HG03280 (cell line): ENCODE results near the gene MAB21L4.

ENCODE experiments used
- ATAC-seq: cut with Tn5 transposase; IDR thresholded peaks from one replicate; pipeline ENCODE4 v1.9.1; 2021; ENCODE audit warnings: mild to moderate bottlenecking, moderate library complexity; ENCODE audit not compliant: unreplicated experiment

MAB21L4 gene

DNA sequence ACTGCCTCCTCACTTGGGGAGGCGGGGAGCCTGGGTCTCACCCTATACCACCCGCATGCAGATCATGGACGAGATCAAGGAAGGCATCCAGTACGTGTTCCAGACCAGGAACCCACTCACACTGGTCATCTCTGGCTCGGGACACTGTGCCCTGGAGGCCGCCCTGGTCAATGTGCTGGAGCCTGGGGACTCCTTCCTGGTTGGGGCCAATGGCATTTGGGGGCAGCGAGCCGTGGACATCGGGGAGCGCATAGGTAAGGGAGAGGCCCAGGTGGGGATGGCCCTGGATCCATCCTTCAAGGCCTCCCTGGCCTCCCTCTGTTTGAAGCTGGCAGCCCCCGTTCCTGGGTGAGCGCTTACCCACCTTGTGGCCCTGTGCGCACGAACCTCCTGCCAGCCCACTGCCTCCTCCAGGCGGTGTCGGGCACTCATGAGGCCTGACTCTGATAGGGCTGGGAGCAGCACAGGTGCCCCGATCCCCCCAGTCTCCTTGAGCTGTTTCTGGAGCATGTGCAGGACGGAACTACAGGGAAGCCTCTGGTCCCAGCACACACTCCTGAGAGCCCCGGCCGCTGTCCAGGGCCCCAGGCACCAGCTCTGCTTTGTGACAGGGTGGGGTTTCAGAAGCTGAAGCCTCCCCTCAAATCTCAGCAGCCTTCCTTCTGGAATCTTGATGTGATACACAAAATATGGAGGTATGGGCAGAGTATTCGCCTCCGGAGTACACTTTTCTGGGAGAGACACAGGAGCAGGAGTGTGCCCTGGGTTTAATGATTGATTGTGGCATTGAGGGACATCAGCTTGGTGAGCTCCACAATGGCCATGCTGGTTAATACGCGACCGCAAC is 26.6 kb downstream of the MAB21L4 start:
- no peak for ATAC-seq

DNA sequence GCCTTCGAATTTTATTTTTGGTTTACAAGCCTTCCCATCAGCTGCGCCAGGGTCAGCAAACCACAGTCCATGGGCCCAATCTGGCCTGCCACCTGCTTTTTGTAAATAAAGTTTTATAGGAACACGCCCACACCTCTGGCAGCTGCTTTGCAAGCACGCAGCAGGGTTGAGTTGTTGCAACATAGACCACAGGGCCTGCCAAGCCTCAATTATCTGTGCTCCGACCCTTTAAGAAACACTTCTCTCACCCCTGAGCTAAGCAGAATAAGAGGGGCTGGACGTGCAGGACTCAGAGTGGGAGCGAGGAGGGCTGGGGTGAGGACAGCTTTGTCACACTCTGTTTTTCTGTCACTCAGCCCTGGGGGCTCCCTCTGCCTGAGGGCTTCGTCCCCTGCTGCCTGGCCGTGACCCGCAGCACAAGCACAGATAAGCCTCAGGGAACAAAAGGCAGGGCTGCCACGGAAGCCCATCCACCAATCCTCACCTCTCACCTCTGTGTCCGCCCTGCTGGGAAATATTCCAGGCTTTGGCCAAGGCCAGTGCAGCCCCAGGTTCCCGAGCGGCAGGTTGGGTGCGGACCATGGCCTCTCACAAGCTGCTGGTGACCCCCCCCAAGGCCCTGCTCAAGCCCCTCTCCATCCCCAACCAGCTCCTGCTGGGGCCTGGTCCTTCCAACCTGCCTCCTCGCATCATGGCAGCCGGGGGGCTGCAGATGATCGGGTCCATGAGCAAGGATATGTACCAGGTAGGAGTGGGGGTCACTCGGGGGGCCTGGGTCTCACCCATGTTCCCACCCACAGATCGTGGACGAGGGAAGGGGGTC is 27.5 kb downstream of the MAB21L4 start, which contains the start of gene AGXT:
Gene AGXT (plus strand): TSS at position 539 of the 823 bp plus-strand sequence. CDS start 42 bp downstream, at position 581.
- no peak for ATAC-seq

GRCh38 chr2:240865391-240865790 is 30.6 kb downstream of the MAB21L4 start:
- no peak for ATAC-seq

DNA sequence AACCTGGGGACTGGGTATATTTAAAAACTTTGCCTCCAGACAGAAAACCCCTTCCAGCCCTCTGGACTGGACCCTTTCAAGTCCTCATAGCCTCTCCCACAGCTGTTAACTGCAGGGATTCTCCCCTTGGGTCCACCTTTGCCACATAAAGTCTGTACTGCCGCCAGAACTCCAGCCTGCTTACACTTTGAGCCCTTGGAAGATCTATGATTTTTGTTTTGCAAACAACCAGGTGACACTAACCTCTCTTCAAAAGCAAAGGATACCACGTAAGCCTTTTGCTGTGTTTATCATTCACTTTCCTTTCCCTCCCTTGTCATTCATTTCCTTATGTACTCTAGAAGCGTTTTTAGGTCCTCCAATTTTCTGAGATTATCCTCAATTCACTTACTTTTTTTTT is 31.5 kb downstream of the MAB21L4 start:
- no peak for ATAC-seq

GRCh38 chr2:240861547-240861946 is 34.4 kb downstream of the MAB21L4 start:
- ATAC-seq, result no peak

DNA sequence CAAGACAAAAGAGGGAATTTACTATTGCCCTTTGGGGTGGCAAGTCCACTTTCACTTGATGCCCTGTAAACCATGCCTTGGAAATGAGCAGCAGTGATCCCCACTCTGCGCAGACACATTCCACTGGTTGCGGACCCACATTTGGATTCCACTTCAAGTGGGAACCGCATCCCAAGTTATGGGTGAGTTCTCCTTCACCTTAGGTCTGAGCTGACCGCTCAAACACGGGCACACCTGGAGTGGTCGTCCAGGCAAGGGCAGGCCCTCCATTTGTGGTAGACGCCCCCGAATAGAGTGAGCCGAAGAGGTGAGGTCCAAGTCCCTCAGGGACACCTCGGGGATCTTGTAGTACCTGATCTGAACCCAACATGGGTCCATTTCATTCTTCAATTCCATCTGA is 37.1 kb downstream of the MAB21L4 start:
- ATAC-seq, result no peak

DNA sequence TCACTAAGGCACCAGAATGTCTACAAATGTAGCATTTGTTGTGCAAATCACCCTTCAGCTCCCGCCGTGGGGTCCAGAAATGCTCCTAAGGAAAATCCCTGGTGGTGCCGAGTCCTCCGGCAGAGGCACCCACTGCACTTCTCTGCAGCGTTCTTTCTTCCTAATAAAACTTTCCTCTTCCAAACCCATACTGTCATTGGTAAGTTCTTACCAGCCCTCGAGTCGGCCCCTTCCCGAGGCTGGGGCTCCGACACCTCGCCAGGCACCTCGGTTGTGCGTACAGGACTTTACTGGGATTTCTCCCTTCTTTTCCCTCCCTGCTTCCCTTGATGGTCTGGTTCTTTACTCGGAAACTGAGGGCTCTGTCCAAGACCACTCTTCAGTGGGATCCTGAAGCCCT is 37.6 kb downstream of the MAB21L4 start:
- ATAC-seq, result no peak

DNA sequence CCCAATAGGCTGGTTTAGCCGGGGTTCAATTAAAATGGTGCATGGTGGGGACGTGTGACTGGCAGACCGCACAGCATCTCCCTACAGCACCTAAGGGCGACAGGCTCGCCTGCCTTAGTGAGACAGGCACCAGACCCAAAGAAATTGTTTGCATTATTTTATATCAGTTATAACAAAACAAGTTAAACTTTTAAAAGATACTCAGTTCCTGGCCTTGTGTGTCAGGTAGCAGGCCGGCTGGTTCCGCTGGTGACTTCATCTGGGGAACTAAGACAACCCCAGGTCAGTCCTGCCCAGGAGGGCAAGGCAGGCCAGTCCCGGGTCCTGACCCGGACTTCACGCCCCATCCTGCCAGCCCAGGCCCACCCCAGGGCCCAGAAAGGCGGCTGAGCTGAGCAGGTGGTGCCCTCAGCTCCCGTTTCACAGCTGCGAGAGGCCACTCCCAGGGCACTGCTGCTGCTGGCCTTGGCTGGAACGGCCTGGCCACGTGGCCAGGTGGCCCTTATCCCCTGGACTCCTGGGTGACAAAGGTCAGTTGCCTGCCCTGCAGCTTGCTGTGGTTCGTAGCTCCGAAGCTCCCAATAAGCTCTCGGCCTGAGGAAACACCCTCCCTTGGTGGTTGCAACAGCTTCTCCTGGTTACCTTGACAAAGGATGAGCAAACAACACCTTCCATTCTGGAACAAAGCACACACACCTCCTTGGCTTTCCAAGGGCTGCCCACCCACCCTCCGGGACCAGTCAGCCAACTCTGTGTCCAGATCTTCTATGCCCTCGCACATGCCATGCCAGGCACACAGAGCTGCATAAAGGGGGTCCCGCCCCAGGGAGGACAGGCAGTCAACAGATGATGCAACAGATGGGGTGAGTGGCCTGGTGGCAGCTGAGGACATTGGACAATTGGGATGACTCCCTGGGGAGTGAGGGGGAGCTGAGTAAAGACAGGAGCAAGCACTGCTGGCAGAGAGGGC is 38.6 kb downstream of the MAB21L4 start:
- no peak for ATAC-seq

DNA sequence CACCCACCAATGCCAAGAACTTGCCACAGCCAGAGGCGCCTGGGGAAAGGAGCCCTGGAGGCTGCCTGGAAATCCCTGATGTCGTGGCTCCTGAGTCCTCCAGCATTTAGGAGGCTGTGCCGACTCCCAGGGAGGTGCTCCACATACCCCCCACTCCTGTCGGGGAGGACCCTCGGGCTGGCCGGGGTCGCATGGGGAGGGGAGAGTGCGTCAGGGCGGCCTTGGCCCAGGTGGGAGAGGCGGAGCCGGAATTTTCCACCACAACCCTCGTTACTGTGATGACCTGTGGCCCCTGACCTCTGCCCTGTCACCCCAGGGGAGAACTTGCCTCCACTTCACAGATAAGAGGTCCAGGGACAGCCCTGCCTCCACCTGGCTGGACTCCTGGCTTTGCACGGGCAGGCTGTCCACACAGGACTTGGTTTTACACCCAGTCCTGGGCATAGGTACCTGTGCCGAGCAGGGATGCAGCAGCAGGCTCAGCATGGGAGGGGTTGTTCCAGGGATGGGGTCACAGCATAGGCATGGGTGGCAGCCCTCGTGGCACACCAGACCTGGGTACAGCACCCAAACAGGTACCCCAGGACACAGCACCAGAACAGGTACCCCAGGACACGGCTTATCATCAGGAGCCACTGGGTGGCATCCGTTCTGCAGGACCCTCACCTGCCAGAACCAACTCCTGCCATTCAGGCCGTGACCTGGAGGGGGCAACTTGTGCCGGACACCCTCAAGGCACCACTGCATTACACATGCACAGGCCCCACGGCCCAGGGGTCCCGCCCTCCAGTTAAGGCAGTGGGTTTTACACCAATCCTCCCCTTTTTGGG is 39.6 kb downstream of the MAB21L4 start:
- ATAC-seq, result no peak

- no peak for ATAC-seq
Measured at GRCh38 chr2:240855670-240856069, 40.3 kb downstream of the MAB21L4 start.

DNA sequence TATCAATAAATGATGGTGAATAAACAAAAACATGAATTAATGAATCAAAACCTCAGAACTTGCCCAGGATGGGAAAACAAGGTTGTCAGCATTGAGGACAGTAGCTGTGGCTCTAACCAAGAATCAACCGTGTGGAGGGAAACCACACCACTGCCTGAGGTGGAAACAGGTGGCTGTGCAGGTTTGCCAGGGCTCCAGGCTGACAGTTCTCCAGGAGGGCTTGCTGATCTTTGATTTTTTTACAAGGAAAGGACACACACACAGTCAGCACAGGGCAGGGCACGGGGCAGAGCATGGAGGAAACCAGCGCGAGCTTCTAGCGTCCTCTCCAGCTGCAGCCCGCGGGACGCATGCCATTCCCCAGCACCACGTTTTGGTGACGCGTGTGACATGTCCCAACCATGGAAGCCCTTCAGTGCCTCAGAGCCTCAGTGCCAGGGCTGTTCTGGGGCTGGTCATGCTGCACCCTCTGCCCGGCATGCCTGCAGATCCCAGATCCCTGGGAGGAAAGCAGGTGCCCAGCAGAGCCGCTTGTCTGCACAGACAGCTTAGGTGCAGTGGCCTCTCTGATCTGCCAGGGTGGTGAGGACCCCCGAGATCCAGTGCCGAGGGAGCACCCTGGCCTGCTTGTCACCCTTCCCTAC is 43.2 kb downstream of the MAB21L4 start:
- no peak for ATAC-seq

- peak; percentile 57 for ATAC-seq
Measured at GRCh38 chr2:240851078-240851991, 44.6 kb downstream of the MAB21L4 start.

DNA sequence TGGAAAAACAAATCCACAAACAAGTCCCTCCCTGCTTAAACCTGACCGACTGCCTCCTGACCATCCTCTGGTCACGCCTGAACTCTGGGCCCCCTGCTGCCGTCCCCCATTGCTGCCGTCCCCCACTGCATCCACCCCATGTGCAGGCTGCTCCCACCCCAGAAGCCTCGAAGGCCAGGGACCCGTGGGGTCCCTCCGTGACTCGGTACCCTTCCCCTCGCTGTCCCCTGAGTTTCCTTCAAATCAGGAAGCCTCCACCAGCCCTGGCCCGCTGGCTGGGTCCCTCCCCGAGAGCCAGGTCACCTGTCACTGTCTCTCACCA is 45.2 kb downstream of the MAB21L4 start:
- ATAC-seq, result no peak

DNA sequence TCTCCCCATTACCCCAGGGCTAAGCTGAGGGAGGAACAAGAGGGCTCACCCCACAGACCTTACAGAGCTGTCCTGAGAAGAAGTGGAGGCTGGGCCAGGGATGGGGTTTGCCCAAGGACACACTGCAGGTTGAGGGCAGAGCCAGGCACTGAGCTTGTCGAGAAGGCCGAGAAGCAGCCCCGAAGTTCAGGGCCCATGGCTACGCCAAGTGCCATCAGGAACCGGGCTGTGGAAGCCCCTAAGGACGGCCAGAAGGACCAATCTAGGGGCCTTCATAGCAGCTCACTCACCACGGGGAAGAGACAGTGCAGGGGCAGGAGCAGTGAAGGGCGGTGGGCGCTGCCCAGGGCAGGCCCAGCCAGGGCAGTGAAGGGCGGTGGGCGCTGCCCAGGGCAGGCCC is 45.9 kb downstream of the MAB21L4 start:
- ATAC-seq, result no peak

GRCh38 chr2:240848900-240849680 is 46.9 kb downstream of the MAB21L4 start:
- no peak for ATAC-seq

- no peak for ATAC-seq
Measured at GRCh38 chr2:240847817-240848216, 48.1 kb downstream of the MAB21L4 start.

DNA sequence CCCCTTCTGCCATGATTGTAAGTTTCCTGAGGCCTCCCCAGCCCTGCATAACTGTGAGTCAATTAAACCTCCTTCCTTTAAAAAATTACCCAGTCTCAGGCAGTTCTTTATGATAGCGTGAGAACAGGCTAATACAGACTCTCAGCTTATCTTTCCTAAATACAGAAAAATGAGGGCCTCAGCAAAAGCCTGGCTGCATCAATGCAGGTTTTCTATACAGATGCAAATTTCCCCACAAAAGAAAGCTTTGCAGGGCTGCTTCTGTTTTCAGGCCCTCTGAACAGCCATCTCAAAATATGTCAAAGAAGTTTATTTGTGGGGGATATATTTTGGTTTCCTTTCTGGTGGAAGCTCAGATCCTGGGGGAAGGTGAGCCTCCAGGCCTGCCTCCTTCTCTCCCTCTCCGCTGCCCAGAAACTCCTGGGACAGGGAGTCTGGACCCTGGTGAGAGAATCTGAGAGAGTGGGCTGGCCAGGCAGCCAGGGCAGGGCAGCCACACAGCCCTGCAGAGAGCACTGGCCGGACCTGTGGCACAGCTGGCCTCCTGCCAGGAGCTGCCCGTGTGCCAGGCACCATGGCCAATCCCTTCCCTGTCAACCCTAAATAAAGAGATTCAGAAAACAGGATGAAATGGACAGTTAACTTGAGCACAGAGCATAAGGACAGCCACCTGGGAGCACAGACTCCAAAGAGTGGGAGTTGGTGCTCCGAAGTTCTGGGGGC is 48.9 kb downstream of the MAB21L4 start:
- no peak for ATAC-seq
